Uterus (tissue), 4 donors: ENCODE measurements around the gene MBLAC1. TPM values are rescaled to one million over a fixed set of nuclear protein-coding genes. Genes with fewer than 3 reads are reported as not detected.

Source experiments
- DNase-seq, 2 donors: peaks; one replicate each; pipeline ENCODE4 v3.0.0-alpha.2; 2019 to 2020
- H3K27ac ChIP-seq, 2 donors: fragments of 200-600 bp; sonication (generic); 1 replicate in 1 of 2; 2 replicates in 1 of 2; pipeline ENCODE4 v1.5.1; 2016 to 2018
- H3K27me3 ChIP-seq, 2 donors: fragments of 200-600 bp; sonication (generic); one replicate each; pipeline ENCODE4 v1.5.1; 2018 to 2019; ENCODE audit warnings: control low read depth in 1 of 2
- H3K36me3 ChIP-seq, 2 donors: fragments of 200-600 bp; sonication (generic); one replicate each; pipeline ENCODE4 v1.5.1; 2019; ENCODE audit warnings: control low read depth in 1 of 2
- H3K4me1 ChIP-seq, 2 donors: fragments of 200-600 bp; sonication (generic); one replicate each; pipeline ENCODE4 v1.5.1; 2018 to 2019; ENCODE audit warnings: control low read depth in 1 of 2
- H3K4me3 ChIP-seq, 2 donors: fragments of 200-600 bp; sonication (generic); 1 replicate in 1 of 2; 2 replicates in 1 of 2; pipeline ENCODE4 v1.5.1; 2018 to 2019; ENCODE audit warnings: mild to moderate bottlenecking in 1 of 2
- H3K9me3 ChIP-seq, 2 donors: fragments of 200-600 bp; sonication (generic); one replicate each; pipeline ENCODE4 v1.5.1; 2019; ENCODE audit warnings: control low read depth in 1 of 2
- POLR2A ChIP-seq, 2 donors: fragments of 450-650 bp; IDR thresholded peaks; one replicate each; pipeline ENCODE4 v1.6.1; 2016; ENCODE audit warnings: antibody characterized with exemption in 2 of 2, mild to moderate bottlenecking in 1 of 2, moderate library complexity in 1 of 2
- intact Hi-C: fragments of 100-400 bp; cut with DNase I; formaldehyde crosslinking; loops from one replicate; pipeline ENCODE4 v1.15.1; 2023; ENCODE audit warnings: low total_unique reads
- total RNA-seq, 4 donors: library from RNA; depleted of rRNA in 3 of 4; stranded (reverse); fragments of >200 nt in 3 of 4; gene quantifications; one replicate each; pipeline versions ENCODE4 v1.1.0 to v1.2.4, GENCODE V29; 2014 to 2023
- TF ChIP-seq, protein P1 (sequence below), 4 experiments: fragments of 200-600 bp in 2 of 4; fragments of 450-650 bp in 2 of 4; sonication (generic) in 2 of 4; IDR thresholded peaks; one replicate each; pipeline ENCODE4 v1.5.1; 2016 to 2019; ENCODE audit warnings: antibody characterized with exemption in 4 of 4, mild to moderate bottlenecking in 2 of 4, moderate library complexity in 1 of 4
- donor health status: DM: yes; HTN: yes; CAD: no.

Gene MBLAC1
- total RNA-seq, 4 donors from 2014 or later = 1.3 to 12.4 (median 4.6) TPM

GRCh38 chr7:100148225-100148558 is 21.4 kb downstream of the MBLAC1 start:
- DNase-seq = no peak
- H3K4me3 ChIP-seq = peak overlapping the region; percentile 30 to 91
- intact Hi-C loops = no loop called here
- peak overlapping the region; percentile 74 to 85 for H3K27ac ChIP-seq
- no peak for TF ChIP-seq POLR2A (IDR thresholded peaks at IDR 0.05)
- TF ChIP-seq, protein P1, sequence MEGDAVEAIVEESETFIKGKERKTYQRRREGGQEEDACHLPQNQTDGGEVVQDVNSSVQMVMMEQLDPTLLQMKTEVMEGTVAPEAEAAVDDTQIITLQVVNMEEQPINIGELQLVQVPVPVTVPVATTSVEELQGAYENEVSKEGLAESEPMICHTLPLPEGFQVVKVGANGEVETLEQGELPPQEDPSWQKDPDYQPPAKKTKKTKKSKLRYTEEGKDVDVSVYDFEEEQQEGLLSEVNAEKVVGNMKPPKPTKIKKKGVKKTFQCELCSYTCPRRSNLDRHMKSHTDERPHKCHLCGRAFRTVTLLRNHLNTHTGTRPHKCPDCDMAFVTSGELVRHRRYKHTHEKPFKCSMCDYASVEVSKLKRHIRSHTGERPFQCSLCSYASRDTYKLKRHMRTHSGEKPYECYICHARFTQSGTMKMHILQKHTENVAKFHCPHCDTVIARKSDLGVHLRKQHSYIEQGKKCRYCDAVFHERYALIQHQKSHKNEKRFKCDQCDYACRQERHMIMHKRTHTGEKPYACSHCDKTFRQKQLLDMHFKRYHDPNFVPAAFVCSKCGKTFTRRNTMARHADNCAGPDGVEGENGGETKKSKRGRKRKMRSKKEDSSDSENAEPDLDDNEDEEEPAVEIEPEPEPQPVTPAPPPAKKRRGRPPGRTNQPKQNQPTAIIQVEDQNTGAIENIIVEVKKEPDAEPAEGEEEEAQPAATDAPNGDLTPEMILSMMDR (IDR thresholded peaks at IDR 0.05) = no peak
- no peaks in the 10 kb centered on the region for H3K36me3 ChIP-seq
- no peaks in the 10 kb centered on the region for H3K27me3 ChIP-seq
- no peaks in the 10 kb centered on the region for H3K9me3 ChIP-seq
- peaks cover 0 to 11% of the 10 kb centered on the region in 2 donors for H3K4me1 ChIP-seq

DNA sequence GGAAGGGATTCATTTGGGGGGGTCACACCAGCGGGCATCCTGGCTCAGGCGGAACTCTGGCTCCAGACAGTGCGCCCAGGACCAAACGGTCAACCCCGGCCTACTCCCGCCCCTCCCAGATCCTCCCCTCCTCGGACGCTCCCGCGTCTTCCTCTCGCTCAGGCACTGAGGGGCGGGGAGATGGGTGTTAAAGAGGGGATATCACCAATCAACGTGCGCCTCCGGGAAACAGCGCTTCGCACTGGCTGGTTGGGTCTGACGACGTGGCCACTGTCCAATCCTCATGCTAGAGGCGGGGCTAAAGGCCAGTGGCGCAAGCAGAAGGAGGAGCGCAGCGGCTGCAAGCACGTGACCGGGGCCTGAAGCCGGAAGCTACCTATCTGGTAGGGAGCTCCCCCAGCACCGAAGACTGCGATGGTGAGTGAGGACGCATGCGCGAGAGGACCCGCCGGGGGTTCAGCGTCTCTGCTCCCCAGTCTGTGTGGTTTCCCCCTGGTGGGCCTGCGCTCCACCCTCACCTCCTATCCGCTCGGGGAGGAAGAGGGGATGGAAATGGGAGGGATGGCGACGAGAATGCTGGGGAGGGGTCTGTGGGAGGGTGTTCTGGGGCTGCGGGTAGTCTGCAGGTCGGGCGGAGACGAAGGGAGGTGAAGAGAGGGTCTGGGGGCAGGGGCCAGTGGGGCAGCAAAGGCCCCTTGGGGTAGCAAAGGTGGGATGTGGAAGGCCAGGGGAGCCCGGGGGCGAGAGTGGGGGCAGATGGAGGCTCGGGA is 22.0 kb downstream of the MBLAC1 start, which contains the start of gene LAMTOR4:
LAMTOR4 (plus strand) TSS at position 360 of the 770 bp plus-strand sequence; CDS start at position 415, 55 bp downstream.
- Histone ChIP-seq H3K4me3 (peak within 1 kb of the TSS; percentile 71 to 91), H3K27me3 (no peaks in the 10 kb centered on the region), H3K9me3 (no peaks in the 10 kb centered on the region), H3K27ac (peak within 1 kb of the TSS; percentile 90 to 92), H3K4me1 (peaks cover 0 to 11% of the 10 kb centered on the region in 2 donors), H3K36me3 (no peaks in the 10 kb centered on the region)
- TF ChIP-seq, protein P1 (IDR thresholded peaks at IDR 0.05) = peak in 2 of 4 experiments; percentile 4 to 9
- TF ChIP-seq POLR2A (IDR thresholded peaks at IDR 0.05) = peak; percentile 73 to 91
- peak; percentile 99 for DNase-seq
- intact Hi-C loops = no loop called here

DNA sequence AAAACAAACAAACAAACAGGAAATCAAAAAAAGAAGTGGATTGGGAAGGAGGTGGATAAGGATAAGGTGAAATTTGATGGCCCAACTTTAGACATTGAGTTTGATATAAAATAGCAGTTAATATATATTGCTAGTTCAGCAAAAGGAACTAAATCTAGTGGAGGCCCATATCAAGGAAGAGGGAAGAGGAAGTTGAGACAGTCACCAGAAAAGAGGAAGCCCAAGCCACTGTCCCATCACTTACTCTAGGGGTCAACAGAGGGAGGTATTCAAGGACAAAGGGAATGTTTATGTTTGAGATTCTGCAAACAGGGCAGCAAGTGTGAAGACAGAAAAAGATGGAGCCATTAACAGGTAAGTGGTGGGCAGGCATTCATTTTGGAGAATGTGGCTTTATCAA is 25.6 kb downstream of the MBLAC1 start:
- H3K27ac ChIP-seq = no peak overlapping the region
- H3K27me3 ChIP-seq = no peaks in the 10 kb centered on the region
- intact Hi-C loops = no loop called here
- DNase-seq = no peak
- no peaks in the 10 kb centered on the region for H3K9me3 ChIP-seq
- TF ChIP-seq POLR2A (IDR thresholded peaks at IDR 0.05) = no peak
- TF ChIP-seq, protein P1 (IDR thresholded peaks at IDR 0.05) = no peak
- H3K4me3 ChIP-seq = no peak overlapping the region
- peaks cover 0 to 18% of the 10 kb centered on the region in 2 donors for H3K4me1 ChIP-seq
- no peaks in the 10 kb centered on the region for H3K36me3 ChIP-seq

DNA sequence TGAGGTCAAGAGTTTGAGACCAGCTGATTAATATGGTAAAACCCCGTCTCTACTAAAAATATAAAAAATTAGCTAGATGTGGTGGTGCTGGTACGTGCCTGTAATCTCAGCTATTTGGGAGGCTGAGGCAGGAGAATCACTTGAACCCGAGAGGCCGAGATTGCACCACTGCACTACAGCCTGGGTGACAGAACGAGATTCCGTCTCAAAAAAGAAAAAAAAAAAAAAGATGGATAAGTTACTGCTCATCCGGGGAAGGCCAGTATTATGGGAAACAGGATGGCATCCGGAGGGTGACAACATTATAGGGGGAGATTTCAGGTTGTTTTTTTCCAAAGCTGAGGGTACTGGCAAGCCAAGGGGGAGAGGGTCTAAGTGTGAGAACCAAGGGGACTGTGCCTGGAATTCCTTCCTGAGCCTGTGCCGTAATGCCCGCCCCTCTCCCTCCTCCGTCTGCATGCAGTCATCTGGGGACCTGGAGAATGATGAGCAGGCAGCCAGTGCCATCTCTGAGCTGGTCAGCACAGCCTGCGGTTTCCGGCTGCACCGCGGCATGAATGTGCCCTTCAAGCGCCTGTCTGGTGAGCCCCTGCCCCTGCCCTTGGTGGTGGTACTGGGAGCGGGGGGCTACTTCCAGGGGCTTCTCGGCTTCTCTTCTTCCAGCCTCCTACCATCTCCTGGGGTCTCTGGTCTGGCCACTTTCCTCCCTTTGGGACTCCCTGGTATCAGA is 26.3 kb downstream of the MBLAC1 start:
- Histone ChIP-seq H3K36me3 (no peaks in the 10 kb centered on the region), H3K4me1 (peaks cover 0 to 18% of the 10 kb centered on the region in 2 donors), H3K27me3 (no peaks in the 10 kb centered on the region), H3K4me3 (no peak overlapping the region), H3K27ac (no peak overlapping the region), H3K9me3 (no peaks in the 10 kb centered on the region)
- DNase-seq = no peak
- intact Hi-C loops = no loop called here
- TF ChIP-seq, protein P1 (IDR thresholded peaks at IDR 0.05) = no peak
- TF ChIP-seq POLR2A (IDR thresholded peaks at IDR 0.05) = no peak
